ENCODE data around the gene SCAPER. TPM values are rescaled to one million over a fixed set of nuclear protein-coding genes. Genes with fewer than 3 reads are reported as not detected.
"Not testable (repeated sequence)": the region's sequence is repeated elsewhere in the genome, so short reads cannot be mapped to it uniquely, and the experiment has no call there.

The SCAPER gene
- total RNA-seq, 3 donors from 2014 or later: 19.5 to 49.8 (median 28.5) TPM

GRCh38 chr15:76864586-76864985 is 40.6 kb downstream of the SCAPER start:
- TF ChIP-seq POLR2AphosphoS5 (IDR thresholded peaks at IDR 0.05): no peak
- TF ChIP-seq POLR2A (IDR thresholded peaks at IDR 0.05): no peak
- no peak for TF ChIP-seq CTCF (IDR thresholded peaks at IDR 0.05)
- Histone ChIP-seq H3K27ac (no peak overlapping the region), H3K9me3 (no peaks in the 10 kb centered on the region), H3K4me1 (no peaks in the 10 kb centered on the region), H3K4me3 (no peak overlapping the region), H3K27me3 (no peaks in the 10 kb centered on the region), H3K36me3 (no peaks in the 10 kb centered on the region)
- intact Hi-C loops (cut with DNase I; ENCODE audit: low total_unique reads): no loop called here
- no peak for DNase-seq (ENCODE audit: low spot score in 2 of 2)

- TF ChIP-seq POLR2AphosphoS5 (IDR thresholded peaks at IDR 0.05): no peak
- no peak for TF ChIP-seq POLR2A (IDR thresholded peaks at IDR 0.05)
- no peak for TF ChIP-seq CTCF (IDR thresholded peaks at IDR 0.05)
- no peak for DNase-seq (ENCODE audit: low spot score in 2 of 2)
- intact Hi-C loops (cut with DNase I; ENCODE audit: low total_unique reads): no loop called here
These were observed 41.4 kb downstream of the SCAPER start for GRCh38 chr15:76863693-76864092.

GRCh38 chr15:76863123-76863522 is 42.0 kb downstream of the SCAPER start:
- Histone ChIP-seq H3K9me3 (no peaks in the 10 kb centered on the region), H3K27me3 (no peaks in the 10 kb centered on the region), H3K36me3 (no peaks in the 10 kb centered on the region), H3K4me1 (no peaks in the 10 kb centered on the region), H3K27ac (no peak overlapping the region), H3K4me3 (no peak overlapping the region)
- DNase-seq (ENCODE audit: low spot score in 2 of 2): no peak
- intact Hi-C loops (cut with DNase I; ENCODE audit: low total_unique reads): no loop called here
- TF ChIP-seq CTCF (IDR thresholded peaks at IDR 0.05) (no peak), POLR2A (IDR thresholded peaks at IDR 0.05) (no peak), POLR2AphosphoS5 (IDR thresholded peaks at IDR 0.05) (no peak)

More at GRCh38 chr15:76863693-76864092, 41.4 kb downstream of the SCAPER start:
- Histone ChIP-seq H3K4me1 (no peaks in the 10 kb centered on the region), H3K36me3 (no peaks in the 10 kb centered on the region), H3K9me3 (no peaks in the 10 kb centered on the region), H3K27me3 (no peaks in the 10 kb centered on the region), H3K27ac (no peak overlapping the region), H3K4me3 (no peak overlapping the region)

GRCh38 chr15:76861815-76862397 is 43.2 kb downstream of the SCAPER start:
- no peaks in the 10 kb centered on the region for H3K27me3 ChIP-seq
- TF ChIP-seq POLR2AphosphoS5 (IDR thresholded peaks at IDR 0.05) (no peak), CTCF (IDR thresholded peaks at IDR 0.05) (no peak), POLR2A (IDR thresholded peaks at IDR 0.05) (no peak)
- H3K9me3 ChIP-seq: no peaks in the 10 kb centered on the region
- no peaks in the 10 kb centered on the region for H3K36me3 ChIP-seq
- intact Hi-C loops (cut with DNase I; ENCODE audit: low total_unique reads): no loop called here
- no peak overlapping the region for H3K27ac ChIP-seq
- no peak overlapping the region for H3K4me3 ChIP-seq
- no peaks in the 10 kb centered on the region for H3K4me1 ChIP-seq
- no peak for DNase-seq (ENCODE audit: low spot score in 2 of 2)

GRCh38 chr15:76860201-76860600 is 44.9 kb downstream of the SCAPER start:
- Histone ChIP-seq H3K27me3 (no peaks in the 10 kb centered on the region), H3K4me3 (no peak overlapping the region), H3K36me3 (no peaks in the 10 kb centered on the region), H3K9me3 (no peaks in the 10 kb centered on the region), H3K4me1 (no peaks in the 10 kb centered on the region), H3K27ac (no peak overlapping the region)
- intact Hi-C loops (cut with DNase I; ENCODE audit: low total_unique reads): no loop called here
- no peak for DNase-seq (ENCODE audit: low spot score in 2 of 2)
- TF ChIP-seq POLR2A (IDR thresholded peaks at IDR 0.05) (no peak), CTCF (IDR thresholded peaks at IDR 0.05) (no peak), POLR2AphosphoS5 (IDR thresholded peaks at IDR 0.05) (no peak)

- not testable (repeated sequence) for H3K4me3 ChIP-seq
These were observed 54.8 kb downstream of the SCAPER start for GRCh38 chr15:76850367-76850766.

More at GRCh38 chr15:76850367-76850766, 54.8 kb downstream of the SCAPER start:
- H3K27ac ChIP-seq; H3K4me1 ChIP-seq; DNase-seq (ENCODE audit: low spot score in 2 of 2); H3K36me3 ChIP-seq; H3K27me3 ChIP-seq; intact Hi-C loops (cut with DNase I; ENCODE audit: low total_unique reads): not testable (repeated sequence)
- H3K9me3 ChIP-seq: peaks cover 0 to 15% of the 10 kb centered on the region in 2 donors

Measured in breast epithelium (tissue), 4 donors.